Endothelial cell of umbilical vein (primary cell): ENCODE results near the gene EP300.

Experiments
- CTCF ChIP-seq, 2 donors: IDR thresholded peaks; 1 replicate in 1 of 2; 2 replicates in 1 of 2; pipeline ENCODE4 v1.5.1; 2011; ENCODE audit warnings: low read length in 2 of 2, mild to moderate bottlenecking in 2 of 2, moderate library complexity in 2 of 2, control low read depth in 1 of 2, inconsistent platforms in 1 of 2, low read depth in 1 of 2; ENCODE audit not compliant: insufficient read depth in 1 of 2; ENCODE audit errors: extremely low read depth in 1 of 2
- EZH2 ChIP-seq: IDR thresholded peaks from 2 replicates; pipeline ENCODE4 v1.6.1; 2012; ENCODE audit warnings: borderline replicate concordance, low read depth, mild to moderate bottlenecking, moderate library complexity, low read length, inconsistent platforms; ENCODE audit not compliant: severe bottlenecking
- JUN ChIP-seq: IDR thresholded peaks from 2 replicates; pipeline ENCODE4 v1.6.1; 2011; ENCODE audit warnings: borderline replicate concordance, low read depth; ENCODE audit not compliant: insufficient read length, insufficient read depth
- MYC ChIP-seq: IDR thresholded peaks from one replicate; pipeline ENCODE4 v1.6.1; 2011; ENCODE audit warnings: mild to moderate bottlenecking, low read depth, low read length
- POLR2A ChIP-seq: IDR thresholded peaks from 2 replicates; pipeline ENCODE4 v1.6.1; 2012; ENCODE audit warnings: low read depth, mild to moderate bottlenecking, control low read depth, low read length
- POLR2AphosphoS5 ChIP-seq: IDR thresholded peaks from 2 replicates; pipeline ENCODE4 v1.6.1; 2012; ENCODE audit warnings: low read depth, mild to moderate bottlenecking, control low read depth, low read length, moderate library complexity; ENCODE audit not compliant: insufficient read depth

- TF ChIP-seq CTCF (IDR thresholded peaks at IDR 0.05; ENCODE audit: extremely low read depth in 1 of 2, insufficient read depth in 1 of 2, low read depth in 1 of 2, low read length in 2 of 2): no peak
- no peak for TF ChIP-seq POLR2AphosphoS5
- TF ChIP-seq POLR2A: no peak
- no peak for TF ChIP-seq EZH2
- no peak for TF ChIP-seq JUN
- no peak for TF ChIP-seq MYC
These were observed 101.4 kb downstream of the EP300 start for GRCh38 chr22:41193829-41194228.
